Uterus (tissue), 4 donors: ENCODE results near the gene KCTD11. TPM values are rescaled to one million over a fixed set of nuclear protein-coding genes. Genes with fewer than 3 reads are reported as not detected.

Experiments
- DNase-seq, 2 donors: peaks; one replicate each; pipeline ENCODE4 v3.0.0-alpha.2; 2019 to 2020
- H3K27ac ChIP-seq, 2 donors: fragments of 200-600 bp; sonication (generic); 1 replicate in 1 of 2; 2 replicates in 1 of 2; pipeline ENCODE4 v1.5.1; 2016 to 2018
- H3K27me3 ChIP-seq, 2 donors: fragments of 200-600 bp; sonication (generic); one replicate each; pipeline ENCODE4 v1.5.1; 2018 to 2019; ENCODE audit warnings: control low read depth in 1 of 2
- H3K36me3 ChIP-seq, 2 donors: fragments of 200-600 bp; sonication (generic); one replicate each; pipeline ENCODE4 v1.5.1; 2019; ENCODE audit warnings: control low read depth in 1 of 2
- H3K4me1 ChIP-seq, 2 donors: fragments of 200-600 bp; sonication (generic); one replicate each; pipeline ENCODE4 v1.5.1; 2018 to 2019; ENCODE audit warnings: control low read depth in 1 of 2
- H3K4me3 ChIP-seq, 2 donors: fragments of 200-600 bp; sonication (generic); 1 replicate in 1 of 2; 2 replicates in 1 of 2; pipeline ENCODE4 v1.5.1; 2018 to 2019; ENCODE audit warnings: mild to moderate bottlenecking in 1 of 2
- H3K9me3 ChIP-seq, 2 donors: fragments of 200-600 bp; sonication (generic); one replicate each; pipeline ENCODE4 v1.5.1; 2019; ENCODE audit warnings: control low read depth in 1 of 2
- CTCF ChIP-seq, 4 experiments: fragments of 200-600 bp in 2 of 4; fragments of 450-650 bp in 2 of 4; sonication (generic) in 2 of 4; IDR thresholded peaks; one replicate each; pipeline ENCODE4 v1.5.1; 2016 to 2019; ENCODE audit warnings: antibody characterized with exemption in 4 of 4, mild to moderate bottlenecking in 2 of 4, moderate library complexity in 1 of 4
- POLR2A ChIP-seq, 2 donors: fragments of 450-650 bp; IDR thresholded peaks; one replicate each; pipeline ENCODE4 v1.6.1; 2016; ENCODE audit warnings: antibody characterized with exemption in 2 of 2, mild to moderate bottlenecking in 1 of 2, moderate library complexity in 1 of 2
- intact Hi-C: fragments of 100-400 bp; cut with DNase I; formaldehyde crosslinking; loops from one replicate; pipeline ENCODE4 v1.15.1; 2023; ENCODE audit warnings: low total_unique reads
- total RNA-seq, 4 donors: library from RNA; depleted of rRNA in 3 of 4; stranded (reverse); fragments of >200 nt in 3 of 4; gene quantifications; one replicate each; pipeline versions ENCODE4 v1.1.0 to v1.2.4, GENCODE V29; 2014 to 2023
- donor health status: DM: yes; HTN: yes; CAD: no.

Gene KCTD11
- total RNA-seq, 4 donors from 2014 or later, result 2.6 to 14.7 (median 7.2) TPM

DNA sequence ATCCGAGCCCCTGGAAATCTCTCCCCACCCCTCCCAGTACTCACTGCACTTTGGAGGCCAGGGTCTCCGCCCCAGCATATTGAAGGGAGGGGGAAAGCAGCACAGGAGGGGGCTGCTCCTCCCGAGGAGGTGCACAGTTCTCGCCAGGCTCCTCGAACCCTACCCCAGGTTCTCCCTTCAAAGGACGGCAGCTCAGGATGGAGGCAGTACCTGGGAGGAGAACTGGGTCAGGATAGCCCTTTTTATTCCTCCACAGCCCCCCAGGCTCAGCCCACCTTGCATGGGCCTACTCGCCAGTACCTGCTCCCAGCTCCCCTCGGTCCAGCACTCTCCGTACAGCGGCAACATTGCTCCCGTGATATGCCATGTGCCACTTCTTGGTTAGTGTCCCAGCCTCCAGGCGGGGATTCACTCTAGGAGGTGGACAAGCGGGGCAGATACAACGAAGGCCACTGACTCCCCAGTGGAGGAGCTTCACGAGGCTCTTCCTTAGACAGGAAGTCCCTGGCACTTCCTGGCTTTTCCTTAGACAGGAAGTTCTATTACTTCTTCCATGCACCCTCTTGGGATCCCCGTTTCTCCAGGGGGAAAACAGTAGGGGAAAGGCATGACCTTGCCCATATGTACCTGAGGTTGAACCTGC lies 34.7 kb upstream of the KCTD11 start:
- Histone ChIP-seq H3K27me3 (no peaks in the 10 kb centered on the region), H3K36me3 (no peaks in the 10 kb centered on the region), H3K4me3 (no peak overlapping the region), H3K27ac (no peak overlapping the region), H3K9me3 (no peaks in the 10 kb centered on the region), H3K4me1 (no peaks in the 10 kb centered on the region)
- DNase-seq, result no peak
- intact Hi-C loops, result no loop called here
- TF ChIP-seq CTCF (IDR thresholded peaks at IDR 0.05) (no peak), POLR2A (IDR thresholded peaks at IDR 0.05) (no peak)

DNA sequence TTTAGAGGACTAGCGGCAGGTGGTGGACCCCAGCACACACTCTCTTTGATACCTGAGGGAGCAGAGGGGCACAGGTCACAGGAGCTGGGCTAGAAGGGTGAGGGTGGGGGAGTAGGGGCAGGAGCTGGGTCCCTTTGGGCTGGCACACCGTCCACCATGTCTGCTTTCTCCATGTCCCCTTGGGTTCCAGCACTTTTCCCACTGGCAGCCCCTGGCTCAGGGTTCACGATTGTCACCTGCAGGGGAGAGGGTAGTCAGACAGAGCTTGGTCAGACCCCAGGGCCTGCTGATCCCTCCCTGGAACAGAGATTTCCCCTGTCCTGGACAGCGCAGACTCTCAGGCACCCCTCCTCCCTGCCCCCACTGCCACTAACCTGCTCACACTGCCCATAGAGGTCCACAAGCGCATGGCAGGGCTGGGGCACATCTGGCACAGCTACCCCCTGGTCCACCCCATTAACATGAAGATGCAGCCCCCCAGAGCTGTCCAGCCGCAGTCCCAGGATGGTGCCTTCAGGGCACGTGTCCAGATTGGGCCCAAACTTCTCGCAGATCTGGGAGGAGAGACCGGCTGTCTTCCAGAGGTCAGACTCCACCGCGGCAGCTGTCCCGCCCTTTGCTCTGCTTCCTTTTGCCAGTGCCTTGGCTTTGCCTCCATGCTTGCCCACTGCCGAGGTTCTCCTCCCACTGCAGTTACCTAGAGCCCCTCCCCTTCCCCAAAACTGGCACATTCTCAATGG lies 33.7 kb upstream of the KCTD11 start:
- intact Hi-C loops, result no loop called here
- no peaks in the 10 kb centered on the region for H3K27me3 ChIP-seq
- no peaks in the 10 kb centered on the region for H3K4me1 ChIP-seq
- H3K27ac ChIP-seq, result no peak overlapping the region
- no peaks in the 10 kb centered on the region for H3K36me3 ChIP-seq
- no peak for TF ChIP-seq CTCF (IDR thresholded peaks at IDR 0.05)
- TF ChIP-seq POLR2A (IDR thresholded peaks at IDR 0.05), result no peak
- H3K9me3 ChIP-seq, result no peaks in the 10 kb centered on the region
- no peak overlapping the region for H3K4me3 ChIP-seq
- DNase-seq, result no peak

GRCh38 chr17:7321466-7321865 lies 30.5 kb upstream of the KCTD11 start:
- Histone ChIP-seq H3K27me3 (no peaks in the 10 kb centered on the region), H3K4me3 (no peak overlapping the region), H3K36me3 (no peaks in the 10 kb centered on the region), H3K9me3 (no peaks in the 10 kb centered on the region), H3K27ac (no peak overlapping the region), H3K4me1 (no peaks in the 10 kb centered on the region)
- TF ChIP-seq CTCF (IDR thresholded peaks at IDR 0.05) (no peak), POLR2A (IDR thresholded peaks at IDR 0.05) (no peak)
- intact Hi-C loops, result no loop called here
- DNase-seq, result no peak

- no peaks in the 10 kb centered on the region for H3K4me1 ChIP-seq
- no peak overlapping the region for H3K27ac ChIP-seq
- no peaks in the 10 kb centered on the region for H3K36me3 ChIP-seq
- no peaks in the 10 kb centered on the region for H3K27me3 ChIP-seq
- DNase-seq, result no peak
- H3K4me3 ChIP-seq, result no peak overlapping the region
- intact Hi-C loops, result no loop called here
- H3K9me3 ChIP-seq, result no peaks in the 10 kb centered on the region
- TF ChIP-seq CTCF (IDR thresholded peaks at IDR 0.05), result no peak
- no peak for TF ChIP-seq POLR2A (IDR thresholded peaks at IDR 0.05)
Observed at GRCh38 chr17:7322520-7323194, 29.3 kb upstream of the KCTD11 start.
